Body of pancreas (tissue), 4 donors: ENCODE data around the gene MTF1.

Source experiments
- CTCF ChIP-seq, 7 experiments: fragments of 450-650 bp in 4 of 7; fragments of 200-600 bp in 3 of 7; sonication (generic) in 3 of 7; IDR thresholded peaks; one replicate each; pipeline ENCODE4 v1.5.1; 2016 to 2019; ENCODE audit warnings: antibody characterized with exemption in 7 of 7
- POLR2A ChIP-seq, 3 donors: fragments of 450-650 bp; IDR thresholded peaks; one replicate each; pipeline ENCODE4 v1.6.1; 2016; ENCODE audit warnings: antibody characterized with exemption in 3 of 3, mild to moderate bottlenecking in 2 of 3

DNA sequence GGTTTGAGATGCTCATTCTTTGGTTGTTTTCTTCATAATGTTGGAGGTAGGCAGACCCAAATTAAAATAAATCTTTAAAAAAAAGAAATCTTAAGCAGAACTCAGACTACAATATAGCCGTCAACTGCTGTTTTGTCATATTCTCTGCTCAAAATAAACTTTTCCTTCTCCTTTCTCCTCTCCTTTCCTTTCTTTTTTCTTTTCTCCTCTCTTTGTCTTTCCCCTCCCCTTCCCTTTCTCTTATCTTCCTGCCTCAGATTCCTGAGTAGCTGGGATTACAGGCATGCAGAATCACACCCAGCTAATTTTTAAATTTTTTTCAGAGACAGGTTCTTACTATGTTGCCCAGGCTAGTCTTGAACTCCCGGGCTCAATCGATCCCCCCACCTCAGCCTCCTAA is 24.8 kb upstream of the MTF1 start:
- TF ChIP-seq CTCF (IDR thresholded peaks at IDR 0.05) (no peak), POLR2A (IDR thresholded peaks at IDR 0.05) (no peak)
